GM11168 (cell line): ENCODE measurements around the gene BAHCC1.

ENCODE experiments used
- in situ Hi-C: fragments of 300-500 bp; cut with MboI; formaldehyde crosslinking; loops from one replicate; pipeline ENCODE4 v1.12.0; 2022; ENCODE audit warnings: low sequenced_read_pairs; ENCODE audit not compliant: unreplicated experiment

Gene BAHCC1

DNA sequence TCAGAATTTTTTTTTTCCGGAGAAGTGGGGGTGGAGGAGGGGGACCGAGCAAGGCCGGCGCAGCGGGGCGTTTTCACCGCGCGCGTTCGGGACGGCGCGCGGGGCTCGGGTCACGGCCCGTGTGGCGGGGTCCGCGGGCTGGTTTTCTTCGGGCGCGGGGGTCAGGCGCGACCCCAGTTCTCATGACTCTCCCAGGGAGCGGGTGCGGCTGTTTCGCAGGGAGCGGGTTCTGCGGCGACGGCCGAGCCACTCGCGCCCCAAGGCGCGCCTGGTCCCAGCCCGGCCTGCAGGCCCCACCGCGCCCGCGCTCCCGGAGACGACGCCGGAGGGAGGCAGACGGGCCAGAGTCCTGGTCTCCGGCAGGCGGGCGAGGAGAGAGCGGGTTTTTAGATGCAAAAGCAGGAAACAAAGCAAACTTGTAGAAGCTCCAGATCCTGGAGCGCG, 1.0 kb downstream of the BAHCC1 start:
- in situ Hi-C loops: no loop called here

DNA sequence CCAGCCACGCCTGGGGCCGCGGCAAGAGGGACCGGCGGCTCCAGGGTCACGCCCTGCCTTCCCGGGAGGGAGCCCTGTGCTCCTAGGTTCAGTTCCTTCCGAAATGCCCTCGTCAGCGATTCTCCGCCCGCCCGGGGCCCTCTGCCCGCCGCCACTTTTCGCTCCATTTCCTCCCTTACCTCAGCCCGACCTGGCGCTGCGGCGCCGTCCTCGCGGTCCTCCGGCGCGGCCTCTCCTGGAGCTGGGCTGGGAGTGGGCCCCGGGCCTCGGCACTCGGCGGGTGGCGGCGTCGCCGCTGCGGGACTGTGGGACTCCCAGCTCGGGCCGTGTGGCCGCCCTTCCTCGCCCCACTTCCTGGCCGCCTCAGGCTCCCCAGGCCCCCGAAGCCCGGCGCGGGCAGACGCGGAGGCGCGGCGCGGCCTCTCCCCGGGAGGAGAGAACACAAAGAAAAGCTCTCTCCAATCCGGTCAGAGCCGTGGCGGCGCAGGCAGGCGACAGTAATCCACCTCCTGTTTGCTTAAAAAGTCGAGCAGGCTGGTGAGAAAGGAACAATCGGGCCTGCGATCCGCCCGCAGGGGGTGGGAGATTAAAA, 1.6 kb downstream of the BAHCC1 start:
- in situ Hi-C loops: no loop called here

DNA sequence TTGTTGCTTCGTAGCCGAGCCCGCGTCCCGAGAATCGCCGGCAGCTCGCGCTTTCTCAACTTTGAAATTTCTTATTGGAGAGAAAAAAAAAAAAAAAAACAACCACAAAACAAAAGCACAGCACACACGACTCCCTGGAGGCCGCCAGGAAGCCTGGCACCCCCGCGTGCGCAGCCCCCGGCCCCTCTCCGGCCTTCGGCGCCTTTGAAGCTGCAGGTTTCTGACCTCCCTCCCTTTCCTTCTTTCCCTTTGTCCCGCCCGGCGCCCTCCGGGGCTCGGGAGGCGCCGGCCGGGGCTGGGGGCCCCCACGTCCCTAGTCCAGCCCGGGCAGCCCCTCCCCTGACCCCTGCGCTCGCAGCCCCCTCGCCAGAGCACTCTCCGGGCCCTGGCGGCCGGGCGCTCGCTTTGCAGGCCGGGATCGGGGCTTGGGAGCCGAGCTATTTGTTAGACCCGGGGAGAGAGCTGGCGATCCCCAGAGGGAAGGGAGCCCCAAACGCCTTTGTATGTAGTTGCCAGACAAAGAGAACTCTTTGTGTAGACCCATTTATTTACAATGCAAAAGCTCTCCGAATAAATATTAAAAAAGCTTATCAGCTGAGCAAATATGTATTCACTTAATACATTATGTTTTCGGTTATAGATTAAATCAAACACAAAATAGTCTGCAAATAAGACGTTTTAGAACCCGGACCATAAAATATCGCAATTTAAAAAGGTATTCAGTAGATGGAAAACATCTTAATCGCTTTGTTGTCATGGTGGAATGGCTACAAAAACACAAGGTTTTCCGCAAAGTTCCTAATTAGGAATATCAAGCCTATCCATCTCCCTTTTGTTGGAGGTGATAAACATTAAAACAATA, 2.3 kb downstream of the BAHCC1 start:
- in situ Hi-C loops: no loop called here

DNA sequence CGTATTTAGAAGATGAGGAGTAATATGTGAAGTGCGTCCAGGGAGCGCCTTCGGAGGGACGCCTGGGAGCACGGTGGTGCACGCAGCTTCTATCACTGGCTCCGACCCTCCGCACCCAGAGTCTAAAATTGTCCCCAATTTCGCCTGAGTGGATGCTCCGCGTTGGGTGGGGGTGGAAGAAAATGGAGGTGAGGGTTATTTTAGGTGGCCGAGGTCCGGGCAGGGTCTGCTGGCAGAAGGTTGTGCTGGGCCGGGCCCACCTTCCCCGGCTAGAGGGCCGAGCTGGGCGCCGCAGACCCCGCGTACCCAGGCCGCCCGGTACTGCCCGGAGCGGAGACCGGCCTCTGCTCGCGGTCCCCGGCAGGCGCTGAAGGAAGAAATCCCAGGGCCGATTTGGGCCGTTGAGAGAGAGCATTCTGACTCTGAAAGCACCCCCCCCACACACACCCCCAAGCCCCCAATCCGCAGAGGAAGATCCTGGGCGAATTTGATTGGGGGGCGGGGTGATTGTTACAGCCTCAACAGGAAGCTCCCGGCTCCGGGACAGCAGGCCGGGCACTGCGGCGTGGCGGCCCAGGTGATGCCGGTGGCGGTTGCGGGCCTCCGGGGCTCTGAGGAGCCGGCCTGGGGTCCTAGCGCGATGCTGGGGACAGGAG, 3.0 kb downstream of the BAHCC1 start:
- in situ Hi-C loops: no loop called here

DNA sequence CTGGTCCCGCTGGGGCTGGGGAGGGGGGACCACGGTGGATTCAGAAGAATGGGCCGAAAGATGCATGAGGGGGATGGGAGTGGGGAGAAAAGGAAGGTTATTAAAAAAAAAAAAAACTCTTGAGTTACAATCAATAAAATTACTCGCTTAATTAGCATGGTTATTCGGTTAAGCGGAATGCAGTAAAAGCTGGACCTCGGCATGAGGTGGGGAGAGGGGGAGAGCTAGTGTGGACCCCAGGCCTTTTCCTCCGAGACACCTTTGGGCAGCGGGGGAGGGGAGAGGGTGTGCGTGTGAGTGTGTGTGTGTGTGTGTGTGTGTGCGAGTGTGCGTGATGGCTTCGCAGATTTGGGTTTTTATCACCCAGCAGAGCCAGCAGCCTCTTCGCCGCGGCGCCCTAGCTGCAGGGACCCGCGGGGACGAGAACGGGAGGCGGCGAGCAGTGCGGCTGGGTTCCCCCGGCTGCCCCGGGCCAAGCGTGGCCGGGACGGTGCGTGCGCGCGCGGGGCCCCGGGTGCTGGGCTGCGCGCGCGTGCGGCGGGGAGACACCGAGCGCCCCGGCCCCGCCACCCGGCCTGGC, 3.7 kb downstream of the BAHCC1 start:
- in situ Hi-C loops: no loop called here

DNA sequence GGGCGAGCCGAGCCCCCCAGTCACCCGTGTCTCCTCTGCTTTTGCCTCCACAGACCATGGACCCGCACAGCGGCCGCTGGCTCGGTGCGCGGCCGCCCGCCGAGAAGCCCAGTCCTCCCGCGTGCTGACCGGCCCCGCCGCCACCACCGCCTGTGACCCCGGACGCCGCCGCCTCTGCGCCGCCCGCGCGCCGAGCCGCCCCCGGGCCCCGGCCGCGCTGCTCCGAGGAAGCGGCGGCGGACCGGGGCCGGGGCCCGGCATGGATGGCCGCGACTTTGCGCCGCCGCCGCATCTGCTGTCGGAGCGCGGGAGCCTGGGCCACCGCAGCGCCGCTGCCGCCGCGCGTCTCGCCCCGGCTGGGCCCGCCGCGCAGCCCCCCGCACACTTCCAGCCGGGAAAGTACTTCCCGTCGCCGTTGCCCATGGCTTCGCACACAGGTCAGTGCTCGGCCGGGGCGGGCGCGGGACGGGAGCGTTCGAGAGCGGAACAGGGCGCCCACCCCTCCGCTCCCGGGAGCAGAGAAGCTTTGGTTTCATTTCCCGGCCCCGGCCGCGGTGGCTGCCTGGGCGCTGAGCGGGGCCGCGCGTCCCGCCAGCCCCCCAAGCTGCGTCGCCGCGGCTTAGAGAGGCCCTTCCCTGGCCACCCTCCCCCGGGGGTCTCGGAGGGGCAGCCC, 4.4 kb downstream of the BAHCC1 start:
- in situ Hi-C loops: no loop called here

DNA sequence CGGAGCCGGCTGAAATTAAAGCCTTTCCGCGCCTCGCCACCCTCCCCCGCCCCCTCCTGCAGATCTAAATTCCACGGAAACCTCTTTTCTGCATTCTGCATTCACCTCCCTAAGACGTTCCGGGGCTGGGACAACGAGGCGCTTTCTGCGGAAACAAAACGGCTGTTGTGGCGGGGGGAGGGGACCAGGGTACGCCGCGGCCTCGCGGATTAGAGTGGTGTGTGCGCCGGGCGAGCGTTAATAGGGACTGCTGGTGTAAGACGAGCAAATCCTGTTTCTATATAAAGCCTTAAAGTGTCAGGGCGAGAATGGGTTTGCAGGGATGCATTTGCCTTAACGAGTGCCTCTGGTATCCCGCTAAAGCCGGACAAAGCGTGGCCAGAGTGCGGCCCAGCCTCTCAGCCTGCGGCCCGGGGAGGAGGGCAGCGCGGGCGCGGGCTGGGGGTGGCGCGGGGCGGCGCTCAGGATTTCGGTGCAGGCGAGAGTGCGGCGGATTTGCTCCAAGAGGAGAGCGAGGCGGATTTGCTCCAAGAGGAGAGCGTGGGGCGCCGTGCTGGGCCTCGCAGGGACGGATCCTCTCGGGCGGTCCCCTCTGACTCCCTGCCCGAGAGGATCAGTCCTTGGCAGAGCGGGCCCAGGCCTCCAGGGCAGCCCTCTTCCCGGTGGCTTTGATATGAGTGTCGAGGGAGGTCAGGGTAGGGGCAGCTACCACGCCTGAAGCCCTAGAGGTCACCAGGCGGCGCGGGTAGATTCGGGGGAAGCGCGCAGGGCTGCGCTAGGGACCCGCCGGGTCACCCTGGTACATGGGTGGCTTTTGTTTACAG, 5.1 kb downstream of the BAHCC1 start:
- in situ Hi-C loops: no loop called here

DNA sequence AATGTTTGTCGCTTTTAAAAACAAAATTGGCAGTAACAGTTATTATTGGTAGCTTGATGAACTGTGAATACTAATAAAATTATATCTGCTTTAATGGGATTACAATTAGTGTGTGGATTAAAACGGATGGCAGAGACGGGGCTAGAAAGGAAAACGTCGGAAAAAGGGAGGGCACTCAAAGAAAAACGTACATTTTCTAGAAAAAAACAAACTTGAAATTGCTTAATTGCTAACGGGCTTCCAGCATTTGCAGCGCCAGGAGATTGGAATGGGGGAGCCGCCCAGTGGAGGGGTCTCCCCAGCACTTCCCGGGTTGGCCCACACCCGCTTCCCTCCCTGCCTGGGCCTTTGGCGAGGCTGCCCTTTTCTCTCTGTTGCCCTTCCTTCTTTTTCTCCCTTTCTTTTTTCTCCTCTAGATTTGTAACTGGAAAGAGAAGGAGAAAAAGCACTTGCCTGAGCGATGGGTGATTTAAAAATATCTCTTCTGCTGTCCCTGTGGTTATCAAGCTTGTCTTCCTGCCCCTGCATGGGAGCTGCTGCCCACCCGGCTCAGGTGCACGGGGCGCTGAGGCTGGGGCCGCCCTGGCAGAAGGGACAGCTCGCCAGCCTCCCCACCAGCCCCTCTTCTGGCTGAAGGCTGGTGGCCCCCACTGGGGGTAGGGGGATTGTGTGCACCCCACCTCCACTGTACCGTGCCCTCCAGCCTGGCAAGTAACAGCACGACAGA, 5.9 kb downstream of the BAHCC1 start:
- in situ Hi-C loops: no loop called here

DNA sequence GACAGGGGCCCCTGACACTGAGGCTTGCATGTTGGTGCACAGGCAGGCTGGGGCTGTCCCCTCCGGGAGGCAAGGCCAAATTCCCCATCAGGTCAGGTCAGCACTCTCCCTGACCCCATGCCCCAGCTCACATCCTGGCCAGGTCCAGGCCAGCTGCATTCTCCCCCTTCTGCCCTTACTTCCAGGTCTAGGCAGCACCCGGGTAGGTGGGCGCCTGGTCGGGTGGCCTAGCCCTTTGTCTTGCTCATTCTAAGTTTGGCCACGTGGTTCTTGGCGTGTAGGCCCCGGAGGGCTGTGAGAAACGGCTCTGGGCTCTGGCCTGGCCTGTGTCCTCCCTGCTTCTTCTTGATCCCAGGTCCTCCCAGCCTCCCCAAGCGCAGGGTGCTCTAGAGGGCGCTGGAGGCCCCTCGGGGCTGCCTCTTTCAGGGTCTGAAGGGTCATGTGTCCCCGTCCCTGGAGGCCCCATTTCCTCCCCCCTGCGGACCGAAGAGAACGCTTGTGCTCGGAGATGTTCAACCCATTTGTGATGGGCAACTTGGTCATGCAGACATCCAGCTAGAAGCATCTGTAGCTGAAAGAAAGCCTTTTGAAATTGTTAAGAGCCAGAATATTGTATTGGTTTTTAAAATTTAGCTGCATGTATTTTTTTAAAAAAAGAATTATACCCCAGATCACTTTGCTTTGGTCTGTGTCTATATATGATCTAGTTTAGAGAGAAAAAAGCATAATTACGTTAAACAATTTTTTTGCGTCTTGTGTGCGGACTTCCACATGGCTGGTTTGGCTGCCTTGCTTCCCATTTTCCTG, 6.7 kb downstream of the BAHCC1 start:
- in situ Hi-C loops: no loop called here

DNA sequence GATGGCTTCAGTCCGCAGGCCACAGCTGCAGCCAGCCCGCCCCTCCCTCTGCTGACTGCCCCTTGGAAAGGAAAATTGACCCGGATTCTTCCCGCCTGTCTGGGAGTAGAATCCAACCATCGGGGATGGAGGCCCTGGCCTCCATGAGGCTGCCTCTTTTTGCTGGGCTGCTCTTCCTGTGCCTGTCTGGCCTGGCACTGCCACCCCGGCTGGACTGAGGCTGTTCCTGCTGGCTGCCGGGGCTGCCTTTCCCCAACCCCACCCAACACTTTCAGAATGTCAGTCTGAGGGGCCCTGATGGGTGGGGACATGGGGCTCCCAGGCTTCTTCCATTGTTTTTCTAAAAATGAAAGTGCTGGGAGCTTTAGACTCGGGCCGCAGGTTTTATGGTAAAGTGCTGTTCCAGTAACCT, 7.3 kb downstream of the BAHCC1 start:
- in situ Hi-C loops: no loop called here

DNA sequence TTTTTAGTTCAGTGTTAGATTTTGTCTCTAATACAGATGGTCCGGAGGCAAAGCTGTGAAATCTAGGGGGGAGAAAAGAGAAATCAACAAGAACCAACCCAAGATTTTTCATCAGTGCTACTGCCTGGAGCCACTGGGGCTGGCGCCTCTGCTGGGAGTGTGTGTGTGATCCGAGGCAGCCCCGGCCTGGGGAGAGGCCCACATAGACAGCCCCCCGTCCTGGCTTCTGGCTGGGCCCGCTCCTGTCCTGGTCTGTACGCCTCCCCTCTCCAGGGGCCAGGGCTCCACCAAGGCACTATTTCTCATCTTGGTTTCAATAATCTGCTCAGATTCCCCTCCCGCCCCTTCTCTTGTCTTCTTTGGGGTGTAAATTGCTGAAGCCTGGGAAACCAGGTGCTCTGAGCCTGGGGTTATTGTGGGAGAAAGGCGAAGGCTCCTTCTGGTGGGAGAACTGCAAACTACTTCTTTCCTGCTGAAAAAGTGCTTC, 7.8 kb downstream of the BAHCC1 start:
- in situ Hi-C loops: no loop called here

DNA sequence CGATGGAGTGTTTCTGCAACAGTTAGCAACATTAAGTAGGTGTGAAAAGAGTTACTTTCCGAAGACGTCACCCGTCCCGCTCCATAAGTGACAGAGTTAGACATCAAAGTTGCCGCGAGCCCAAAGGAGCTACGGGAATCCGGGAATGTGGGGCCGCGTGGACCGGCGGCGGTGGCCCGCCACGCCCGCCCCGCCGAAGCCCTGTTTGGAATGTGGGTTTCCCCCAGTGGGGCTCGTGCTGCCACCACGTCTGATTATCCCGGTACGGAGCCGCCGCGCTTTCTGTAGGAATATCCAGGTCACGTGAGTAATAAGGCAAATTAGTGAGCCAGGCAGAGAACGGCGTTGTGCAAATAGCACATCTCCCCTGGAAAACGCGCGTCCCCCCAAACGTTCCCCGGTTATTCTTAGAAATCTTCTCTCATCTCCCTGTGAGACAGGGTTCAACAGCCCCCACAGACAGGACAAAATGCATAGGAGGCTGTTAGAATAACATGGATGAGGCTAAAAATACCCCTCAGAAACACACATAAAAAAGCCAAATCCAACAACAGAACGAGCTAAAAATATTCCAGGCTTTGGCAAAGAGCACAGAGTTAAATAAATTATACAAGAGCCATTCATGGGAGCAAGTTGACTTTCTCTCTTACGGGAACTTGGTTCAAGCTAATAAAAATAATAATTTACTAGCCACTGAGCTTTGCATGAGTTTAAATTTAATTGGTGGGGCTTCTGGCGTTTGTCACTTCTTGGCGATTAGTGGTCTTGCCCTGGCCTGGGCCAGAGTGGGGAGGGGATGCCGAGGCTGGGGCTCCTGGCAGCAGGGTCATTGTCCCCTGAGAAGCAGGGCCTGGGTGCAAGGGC, 8.6 kb downstream of the BAHCC1 start:
- in situ Hi-C loops: no loop called here

DNA sequence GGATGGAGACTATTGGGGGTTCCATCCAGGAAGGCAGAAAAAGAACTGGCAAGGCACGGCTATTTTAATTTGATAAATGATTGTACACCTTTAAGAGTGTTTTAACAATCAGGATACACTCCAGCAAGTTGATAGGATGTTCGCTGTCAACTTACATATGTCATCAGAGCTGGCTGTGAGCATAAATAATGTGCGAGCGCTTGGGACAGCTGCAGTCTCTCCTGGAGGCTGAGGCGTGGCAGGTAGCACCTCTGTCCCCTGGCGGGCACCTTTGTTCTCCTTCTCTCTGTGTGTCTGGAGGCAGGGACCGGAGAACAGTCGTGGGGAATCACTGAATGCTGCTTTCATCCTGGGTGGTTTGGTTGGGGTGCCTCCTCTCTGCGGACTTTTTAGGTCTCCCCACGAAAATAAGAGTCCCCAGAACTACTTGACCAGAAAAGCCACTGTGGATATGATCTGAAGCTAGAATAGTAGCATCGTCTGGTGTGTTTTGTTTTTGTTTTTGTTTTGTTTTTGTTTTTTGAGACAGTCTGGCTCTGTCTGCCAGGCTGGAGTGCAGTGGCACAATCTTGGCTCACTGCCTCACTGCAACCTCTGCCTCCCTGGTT, 9.4 kb downstream of the BAHCC1 start:
- in situ Hi-C loops: no loop called here

DNA sequence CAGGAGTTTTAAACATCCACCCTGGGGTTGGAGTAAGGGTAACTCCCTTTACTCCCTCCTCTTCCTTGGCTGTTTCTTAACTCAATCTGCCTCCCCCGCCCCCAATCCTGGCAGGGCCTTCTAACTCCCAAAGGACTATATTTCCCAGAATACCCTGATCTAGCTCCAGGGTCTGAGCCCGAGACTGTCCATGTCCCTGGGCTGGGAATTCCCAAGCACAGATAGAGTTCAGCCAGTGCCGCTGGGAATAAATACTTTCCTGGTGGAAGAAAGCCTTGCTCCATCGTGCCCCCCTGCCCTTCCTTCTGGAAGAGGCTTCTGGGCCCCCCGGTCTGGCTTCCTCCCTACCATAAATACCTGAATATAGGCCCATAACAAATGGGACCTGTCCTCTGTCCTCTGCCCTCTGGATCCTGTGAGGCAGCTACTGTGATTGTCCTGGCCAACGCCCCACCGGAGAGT, 10.2 kb downstream of the BAHCC1 start:
- in situ Hi-C loops: no loop called here

DNA sequence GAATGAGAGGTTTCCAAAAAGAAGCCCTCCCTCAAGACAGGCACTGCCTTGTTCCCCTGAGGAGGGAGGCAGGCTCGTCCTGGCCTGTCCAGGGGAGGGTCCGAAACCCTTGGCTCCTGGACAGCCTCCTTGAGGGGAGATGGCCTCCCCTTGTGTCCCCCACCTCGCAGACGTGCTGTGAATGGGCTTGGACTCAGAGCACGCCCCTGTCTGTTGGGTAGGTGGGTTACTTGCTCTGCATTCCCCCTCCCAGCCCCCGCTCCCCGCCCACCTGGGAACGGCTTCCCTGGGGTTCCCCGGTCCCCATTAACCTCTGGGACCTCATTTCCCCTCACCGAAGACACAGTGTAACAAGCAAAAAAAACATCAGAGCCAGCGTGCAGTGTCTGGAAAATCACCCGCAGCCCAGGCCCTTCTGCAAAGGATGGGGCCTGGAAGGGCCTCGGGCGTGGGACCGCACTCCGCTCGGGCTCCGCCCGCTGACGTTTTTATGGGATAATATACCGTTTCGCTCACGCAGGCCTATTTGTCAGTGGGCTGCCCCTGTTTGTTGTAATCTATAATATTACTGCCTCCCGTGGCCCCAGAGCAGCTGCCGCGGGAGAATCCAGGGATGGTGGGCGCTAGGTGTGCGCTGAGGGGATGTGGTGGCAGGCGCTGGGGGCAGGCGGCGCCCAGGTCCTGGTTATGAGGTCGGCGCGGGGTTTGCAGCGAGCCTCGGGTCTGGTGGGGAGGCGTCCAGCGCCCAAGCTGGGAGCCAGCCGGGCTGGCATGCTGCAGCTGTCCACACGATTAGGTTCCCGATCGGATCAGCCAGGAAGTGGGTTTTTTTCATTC, 11.1 kb downstream of the BAHCC1 start:
- in situ Hi-C loops: no loop called here

DNA sequence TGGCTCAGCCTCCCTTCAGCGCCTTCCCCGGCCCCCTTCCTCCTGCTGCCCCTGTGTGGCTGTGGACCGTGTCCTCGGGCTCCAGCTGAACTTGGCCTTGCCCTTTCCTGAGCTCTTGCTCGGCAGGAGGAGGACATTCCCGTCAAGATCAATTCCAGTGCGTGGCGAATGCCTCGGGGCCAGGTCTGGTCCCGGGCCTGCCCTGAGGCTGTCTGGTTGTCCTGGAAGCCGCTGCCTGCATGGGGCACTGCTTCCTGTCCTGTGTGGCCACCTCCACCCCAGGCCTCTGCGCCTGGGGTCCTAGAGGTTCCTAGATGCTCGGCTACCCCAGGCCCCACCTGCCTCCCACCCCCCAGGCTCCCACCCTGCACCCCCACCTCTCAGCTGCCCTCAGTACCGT, 12.8 kb downstream of the BAHCC1 start:
- in situ Hi-C loops: no loop called here
